HG03025 (cell line): ENCODE results near the gene DDX20.
A peak's percentile ranks its signal among the peaks of the same experiment; 100 is the strongest.

ENCODE experiments used
- ATAC-seq: cut with Tn5 transposase; IDR thresholded peaks from one replicate; pipeline ENCODE4 v1.9.1; 2021; ENCODE audit warnings: mild to moderate bottlenecking, moderate library complexity; ENCODE audit not compliant: unreplicated experiment, low FRiP score

Gene DDX20

GRCh38 chr1:111747282-111747734 is 8.4 kb upstream of the DDX20 start:
- no peak for ATAC-seq

- no peak for ATAC-seq
These were observed 7.8 kb upstream of the DDX20 start for GRCh38 chr1:111747947-111748346.

GRCh38 chr1:111749628-111750027 is 6.1 kb upstream of the DDX20 start:
- no peak for ATAC-seq

GRCh38 chr1:111750856-111751255 is 4.8 kb upstream of the DDX20 start:
- ATAC-seq: no peak

- no peak for ATAC-seq
These were observed 3.7 kb upstream of the DDX20 start for GRCh38 chr1:111751906-111752575.

- ATAC-seq: peak; percentile 3
These were observed 744 bp upstream of the DDX20 start for GRCh38 chr1:111754984-111755330.

GRCh38 chr1:111756124-111756513 is 418 bp downstream of the DDX20 start:
- peak; percentile 10 for ATAC-seq

GRCh38 chr1:111758373-111758772 is 2.7 kb downstream of the DDX20 start:
- no peak for ATAC-seq

GRCh38 chr1:111761717-111762116 is 6.0 kb downstream of the DDX20 start:
- no peak for ATAC-seq

- ATAC-seq: no peak
These were observed 6.6 kb downstream of the DDX20 start for GRCh38 chr1:111762332-111762731.

- no peak for ATAC-seq
These were observed 12.3 kb downstream of the DDX20 start for GRCh38 chr1:111768023-111768422.

GRCh38 chr1:111768625-111769024 is 12.9 kb downstream of the DDX20 start:
- no peak for ATAC-seq

GRCh38 chr1:111769517-111770146 is 13.9 kb downstream of the DDX20 start:
- ATAC-seq: no peak

- no peak for ATAC-seq
These were observed 15.2 kb downstream of the DDX20 start for GRCh38 chr1:111770916-111771315.

GRCh38 chr1:111775966-111776365 is 20.3 kb downstream of the DDX20 start:
- ATAC-seq: no peak

- ATAC-seq: no peak
These were observed 20.7 kb downstream of the DDX20 start for GRCh38 chr1:111776391-111776790.

GRCh38 chr1:111776861-111777260 is 21.2 kb downstream of the DDX20 start:
- ATAC-seq: no peak

GRCh38 chr1:111777301-111777700 is 21.6 kb downstream of the DDX20 start:
- ATAC-seq: no peak

GRCh38 chr1:111778066-111778465 is 22.4 kb downstream of the DDX20 start:
- no peak for ATAC-seq

GRCh38 chr1:111778541-111779051 is 22.9 kb downstream of the DDX20 start:
- no peak for ATAC-seq

- no peak for ATAC-seq
These were observed 23.8 kb downstream of the DDX20 start for GRCh38 chr1:111779546-111779945.

- ATAC-seq: no peak
These were observed 28.7 kb downstream of the DDX20 start for GRCh38 chr1:111784273-111784901.
